Calu3 (cell line): ENCODE results near the gene HDAC4. TPM values are rescaled to one million over a fixed set of nuclear protein-coding genes. Genes with fewer than 3 reads are reported as not detected.

ENCODE experiments used
- BruUV-seq: library from RNA; stranded (reverse); fragments of 400-500 nt; replicated peaks from 2 replicates; lab custom pipeline; 2021; lab: Mats Ljungman, UMichigan
- CTCF ChIA-PET: fragments of 300-600 bp; sonication (Branson Sonifier 250); formaldehyde crosslinking; loops from one replicate; lab custom pipeline; 2022; ENCODE audit warnings: antibody characterized with exemption; lab: Charles Lee
- DNase-seq: peaks from one replicate; pipeline ENCODE4 v3.0.0; 2022
- H3K27ac Mint-ChIP-seq: one replicate; pipeline ENCODE4 v1.8.0; 2022; ENCODE audit warnings: mixed read lengths; ENCODE audit not compliant: unreplicated experiment
- H3K27me3 Mint-ChIP-seq: one replicate; pipeline ENCODE4 v1.8.0; 2022; ENCODE audit warnings: mixed read lengths; ENCODE audit not compliant: unreplicated experiment
- H3K36me3 Mint-ChIP-seq: one replicate; pipeline ENCODE4 v1.8.0; 2022; ENCODE audit warnings: mild to moderate bottlenecking, moderate library complexity, mixed read lengths; ENCODE audit not compliant: insufficient read depth, unreplicated experiment
- H3K4me1 Mint-ChIP-seq: one replicate; pipeline ENCODE4 v1.8.0; 2022; ENCODE audit warnings: mild to moderate bottlenecking, low read depth, mixed read lengths; ENCODE audit not compliant: unreplicated experiment
- H3K4me3 Mint-ChIP-seq: one replicate; pipeline ENCODE4 v1.8.0; 2022; ENCODE audit warnings: mild to moderate bottlenecking, low read depth, moderate library complexity, mixed read lengths; ENCODE audit not compliant: unreplicated experiment
- H3K9me3 Mint-ChIP-seq: one replicate; pipeline ENCODE4 v1.8.0; 2022; ENCODE audit warnings: low read depth, mixed read lengths; ENCODE audit not compliant: unreplicated experiment
- intact Hi-C: fragments of 100-400 bp; cut with micrococcal nuclease; formaldehyde crosslinking; loops from one replicate; pipeline ENCODE4 v1.10.0; 2022; ENCODE audit not compliant: unreplicated experiment
- total RNA-seq: library from RNA; stranded (reverse); gene quantifications from 2 replicates; pipeline ENCODE4 v1.2.3, GENCODE V29; 2022
- TF ChIP-seq, protein P1 (sequence below): fragments of 200-600 bp; IDR thresholded peaks from one replicate; pipeline ENCODE4 v1.8.0; 2022; ENCODE audit warnings: antibody characterized with exemption; ENCODE audit not compliant: unreplicated experiment

Gene HDAC4
- total RNA-seq, 1 experiment from 2014 or later, result 39.6 TPM

DNA sequence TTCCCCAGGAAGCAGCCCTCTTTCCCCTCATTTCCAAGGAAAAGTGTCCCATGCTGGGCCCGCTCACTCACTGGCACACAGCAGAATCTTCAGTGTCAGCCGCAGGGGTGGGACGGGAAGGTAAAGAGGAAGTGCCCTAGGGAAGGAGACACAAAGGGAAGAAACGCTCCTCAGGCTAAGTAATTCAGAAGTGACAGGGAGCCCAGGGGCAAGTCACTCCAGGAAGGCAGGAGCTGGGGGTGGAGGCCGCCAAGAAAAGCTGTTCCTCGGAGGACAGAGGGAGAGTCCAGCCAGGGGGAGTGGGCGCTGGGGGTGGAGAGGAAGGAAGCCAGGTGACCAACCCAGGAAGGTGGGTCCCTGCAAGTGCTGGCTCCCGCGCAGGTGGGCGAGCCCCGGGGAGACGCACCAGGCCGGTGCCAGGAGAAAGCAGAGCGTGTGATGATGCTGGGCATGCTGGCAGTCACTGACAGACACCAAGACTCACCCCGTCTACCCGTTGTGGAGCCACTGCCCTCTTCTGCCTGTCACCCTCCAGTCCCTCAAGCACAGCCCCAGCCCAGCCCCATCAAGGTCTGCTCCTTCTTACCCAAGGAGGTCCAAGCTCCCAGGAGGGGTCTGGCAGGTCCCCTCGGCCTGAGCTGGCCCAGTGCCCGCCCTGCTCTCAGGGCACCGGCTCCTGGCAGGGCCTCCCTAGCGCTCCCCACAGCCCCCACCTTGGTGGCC lies 21.7 kb downstream of the HDAC4 start:
- no peaks in the 10 kb centered on the region for H3K4me1 Mint-ChIP-seq
- CTCF ChIA-PET, result no interaction called here
- no peaks in the 10 kb centered on the region for H3K9me3 Mint-ChIP-seq
- TF ChIP-seq, protein P1, sequence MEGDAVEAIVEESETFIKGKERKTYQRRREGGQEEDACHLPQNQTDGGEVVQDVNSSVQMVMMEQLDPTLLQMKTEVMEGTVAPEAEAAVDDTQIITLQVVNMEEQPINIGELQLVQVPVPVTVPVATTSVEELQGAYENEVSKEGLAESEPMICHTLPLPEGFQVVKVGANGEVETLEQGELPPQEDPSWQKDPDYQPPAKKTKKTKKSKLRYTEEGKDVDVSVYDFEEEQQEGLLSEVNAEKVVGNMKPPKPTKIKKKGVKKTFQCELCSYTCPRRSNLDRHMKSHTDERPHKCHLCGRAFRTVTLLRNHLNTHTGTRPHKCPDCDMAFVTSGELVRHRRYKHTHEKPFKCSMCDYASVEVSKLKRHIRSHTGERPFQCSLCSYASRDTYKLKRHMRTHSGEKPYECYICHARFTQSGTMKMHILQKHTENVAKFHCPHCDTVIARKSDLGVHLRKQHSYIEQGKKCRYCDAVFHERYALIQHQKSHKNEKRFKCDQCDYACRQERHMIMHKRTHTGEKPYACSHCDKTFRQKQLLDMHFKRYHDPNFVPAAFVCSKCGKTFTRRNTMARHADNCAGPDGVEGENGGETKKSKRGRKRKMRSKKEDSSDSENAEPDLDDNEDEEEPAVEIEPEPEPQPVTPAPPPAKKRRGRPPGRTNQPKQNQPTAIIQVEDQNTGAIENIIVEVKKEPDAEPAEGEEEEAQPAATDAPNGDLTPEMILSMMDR, result no peak
- H3K36me3 Mint-ChIP-seq, result no peaks in the 10 kb centered on the region
- no peak overlapping the region for H3K4me3 Mint-ChIP-seq
- intact Hi-C loops, result no loop called here
- no peaks in the 10 kb centered on the region for H3K27me3 Mint-ChIP-seq
- DNase-seq, result no peak
- BruUV-seq, result no TSS peak
- H3K27ac Mint-ChIP-seq, result no peak overlapping the region

DNA sequence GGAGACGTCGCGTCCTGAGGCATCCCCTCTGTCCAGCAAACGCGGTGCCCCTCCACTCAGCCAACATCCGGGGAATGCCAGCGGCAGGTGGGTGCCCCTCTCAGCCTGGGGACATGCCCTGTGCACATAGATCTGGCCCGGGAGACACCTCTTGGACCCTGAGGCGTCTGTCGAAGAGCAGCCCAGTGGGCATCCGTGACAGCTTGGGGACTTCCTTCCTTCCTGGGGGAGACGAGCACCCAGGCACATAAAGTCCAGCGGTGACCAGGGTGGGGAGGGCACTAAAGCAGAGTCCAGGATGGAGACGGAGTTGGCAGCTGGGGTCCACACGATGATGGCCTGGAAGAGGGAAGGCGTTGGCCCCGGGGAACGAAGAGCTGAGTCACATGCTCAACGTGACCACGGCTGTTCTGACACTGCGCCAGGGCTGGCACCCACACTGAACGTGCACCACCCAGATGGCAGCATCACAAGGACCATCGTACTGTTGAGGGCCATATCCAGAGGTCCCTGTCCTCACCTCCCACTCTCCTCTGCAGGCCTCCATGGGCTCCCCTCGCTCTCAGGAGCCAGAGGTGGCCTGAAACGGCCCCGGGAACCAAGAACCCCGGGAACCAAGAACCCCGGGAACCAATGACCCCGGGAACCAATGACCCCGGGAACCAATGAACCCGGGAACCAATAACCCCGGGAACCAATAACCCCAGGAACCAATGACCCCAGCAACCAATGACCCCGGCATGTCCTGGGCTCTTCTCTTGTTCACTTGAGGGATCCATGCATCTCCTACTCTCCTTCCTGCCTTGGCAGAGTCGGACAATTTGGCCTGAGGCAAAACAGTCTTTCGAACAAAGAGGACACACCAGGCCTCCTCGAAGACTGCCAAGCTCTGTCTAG lies 22.6 kb downstream of the HDAC4 start:
- CTCF ChIA-PET, result no interaction called here
- Mint-ChIP-seq H3K9me3 (no peaks in the 10 kb centered on the region), H3K36me3 (no peaks in the 10 kb centered on the region), H3K27me3 (no peaks in the 10 kb centered on the region), H3K4me1 (no peaks in the 10 kb centered on the region), H3K27ac (no peak overlapping the region), H3K4me3 (no peak overlapping the region)
- no peak for DNase-seq
- intact Hi-C loops, result no loop called here
- BruUV-seq, result no TSS peak
- TF ChIP-seq, protein P1, result no peak

DNA sequence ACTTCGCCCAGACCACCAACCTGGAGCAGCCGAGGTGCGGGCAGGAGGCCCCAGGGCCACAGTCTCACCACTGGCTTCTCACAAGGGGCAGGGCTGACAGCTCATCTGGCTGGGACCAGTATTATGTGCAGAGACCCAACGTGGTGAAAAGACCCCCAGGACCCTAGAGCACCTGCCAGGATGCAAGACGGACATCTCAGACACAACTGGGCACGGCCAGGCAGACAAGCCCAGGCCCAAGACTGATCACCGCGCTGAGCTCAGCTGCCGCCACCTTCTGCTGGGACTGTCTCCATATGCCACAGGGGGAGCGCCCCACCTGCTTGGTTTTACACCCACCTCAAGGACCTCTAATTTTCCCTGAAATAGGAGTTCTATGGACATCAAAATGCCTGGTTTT lies 23.2 kb downstream of the HDAC4 start:
- DNase-seq, result no peak
- Mint-ChIP-seq H3K4me1 (no peaks in the 10 kb centered on the region), H3K4me3 (no peak overlapping the region), H3K9me3 (no peaks in the 10 kb centered on the region), H3K36me3 (no peaks in the 10 kb centered on the region), H3K27me3 (no peaks in the 10 kb centered on the region), H3K27ac (no peak overlapping the region)
- intact Hi-C loops, result no loop called here
- CTCF ChIA-PET, result no interaction called here
- TF ChIP-seq, protein P1, result no peak
- no TSS peak for BruUV-seq

DNA sequence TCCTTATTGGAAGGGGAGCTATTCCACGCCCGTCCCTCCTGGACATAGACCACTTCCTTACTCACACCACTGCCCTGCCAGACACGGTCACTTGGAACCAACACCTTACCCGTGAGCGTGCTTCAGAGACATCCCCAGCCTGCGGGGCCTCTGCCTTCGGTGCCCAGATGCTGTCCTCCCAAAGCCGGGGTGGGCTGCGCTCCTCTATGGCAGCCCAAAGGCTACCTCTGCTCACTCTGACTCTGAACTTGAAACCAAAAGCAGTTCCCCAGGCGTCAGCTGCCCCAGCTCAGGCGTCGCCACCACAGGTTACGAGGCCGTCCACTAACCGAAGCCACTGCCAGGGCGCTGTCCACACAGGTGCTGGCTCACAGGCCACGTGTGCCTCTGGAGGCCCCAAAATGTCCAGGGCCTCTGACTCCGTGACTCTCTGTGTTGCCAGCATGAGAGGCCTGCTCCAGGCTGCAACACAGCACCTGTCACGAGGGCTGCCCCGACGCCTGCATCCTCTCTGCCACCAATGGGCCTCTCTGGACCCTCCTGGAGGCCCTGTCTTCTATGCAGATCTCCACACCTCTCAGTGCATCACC lies 23.8 kb downstream of the HDAC4 start:
- Mint-ChIP-seq H3K4me3 (no peak overlapping the region), H3K27me3 (no peaks in the 10 kb centered on the region), H3K4me1 (no peaks in the 10 kb centered on the region), H3K9me3 (no peaks in the 10 kb centered on the region), H3K36me3 (no peaks in the 10 kb centered on the region), H3K27ac (no peak overlapping the region)
- no peak for DNase-seq
- no TSS peak for BruUV-seq
- TF ChIP-seq, protein P1, result no peak
- CTCF ChIA-PET, result no interaction called here
- intact Hi-C loops, result no loop called here
